ENCODE data around the gene DOC2A.

GRCh38 chr16:29988346-29989075 is 22.3 kb downstream of the DOC2A start:
- no peak for TF ChIP-seq POLR2A (IDR thresholded peaks at IDR 0.05; ENCODE audit: low read length)
- no peak for TF ChIP-seq GATA1 (IDR thresholded peaks at IDR 0.05; ENCODE audit: low read depth, low read length)
